H1 (cell line): ENCODE results near the gene CAMK1G. TPM values are rescaled to one million over a fixed set of nuclear protein-coding genes. Genes with fewer than 3 reads are reported as not detected.

ENCODE experiments used
- CTCF ChIA-PET: fragments of 300-600 bp; sonication (Branson Sonifier 250); formaldehyde crosslinking; loops from one replicate; lab custom pipeline; 2021; ENCODE audit not compliant: partially characterized antibody; lab: Charles Lee
- POLR2A ChIA-PET: fragments of 300-600 bp; sonication (Branson Sonifier 250); formaldehyde crosslinking; loops from one replicate; lab custom pipeline; 2021; ENCODE audit warnings: inconsistent platforms; ENCODE audit not compliant: partially characterized antibody; lab: Charles Lee
- DNase-seq, 2 experiments: peaks; one replicate each; pipeline versions ENCODE4 v3.0.0 to v3.0.0-alpha.2; 2010 to 2022; ENCODE audit warnings: low spot score in 2 of 2, low read depth in 1 of 2, mixed read lengths in 1 of 2
- FAIRE-seq: peaks from 2 replicates; lab custom pipeline; 2011; peaks lifted over from hg19 to GRCh38; lab: Jason Lieb, UNC
- H2AFZ ChIP-seq: 2 replicates; pipeline ENCODE4 v1.8.1; 2012; ENCODE audit warnings: low read length, inconsistent platforms
- H2AK5ac ChIP-seq: 2 replicates; pipeline ENCODE4 v1.6.1; 2013; ENCODE audit warnings: low read depth, low read length
- H2BK120ac ChIP-seq: replicated peaks from 2 replicates; pipeline ENCODE3; 2013; ENCODE audit warnings: low read depth, low read length, inconsistent platforms
- H2BK12ac ChIP-seq: 2 replicates; pipeline ENCODE4 v1.6.1; 2013; ENCODE audit warnings: low read depth, low read length
- H2BK15ac ChIP-seq: 2 replicates; pipeline ENCODE4 v1.6.1; 2013; ENCODE audit warnings: low read length
- H2BK20ac ChIP-seq: 2 replicates; pipeline ENCODE4 v1.6.1; 2013; ENCODE audit warnings: low read length
- H2BK5ac ChIP-seq: 2 replicates; pipeline ENCODE4 v1.6.1; 2013; ENCODE audit warnings: low read depth, low read length
- H3K14ac ChIP-seq: 2 replicates; pipeline ENCODE4 v1.6.1; 2013; ENCODE audit warnings: inconsistent platforms; ENCODE audit not compliant: insufficient read length
- H3K18ac ChIP-seq: 2 replicates; pipeline ENCODE4 v1.6.1; 2013; ENCODE audit warnings: low read length; ENCODE audit errors: extremely low read depth
- H3K23ac ChIP-seq: 2 replicates; pipeline ENCODE4 v1.6.1; 2013; ENCODE audit warnings: inconsistent platforms; ENCODE audit not compliant: insufficient read length
- H3K23me2 ChIP-seq: 2 replicates; pipeline ENCODE4 v1.6.1; 2013; ENCODE audit warnings: low read depth, low read length
- H3K27ac ChIP-seq: 2 replicates; pipeline ENCODE4 v1.6.1; 2011; ENCODE audit warnings: low read depth, low read length, inconsistent platforms
- H3K27me3 ChIP-seq, 4 experiments: replicated peaks in 1 of 4; 1 replicate in 1 of 4; 2 replicates in 3 of 4; pipeline versions ENCODE4 v1.6.1 to v1.8.1; 2011 to 2013; ENCODE audit warnings: low read length in 3 of 4, mild to moderate bottlenecking in 3 of 4, inconsistent platforms in 2 of 4, mixed read lengths in 2 of 4, moderate library complexity in 1 of 4; ENCODE audit not compliant: control insufficient read depth in 3 of 4, insufficient read depth in 3 of 4; ENCODE audit errors: extremely low read depth in 1 of 4
- H3K36me3 ChIP-seq, 4 experiments: 2 replicates each; pipeline versions ENCODE4 v1.6.1 to v1.8.1; 2011 to 2013; ENCODE audit warnings: mild to moderate bottlenecking in 4 of 4, low read length in 3 of 4, moderate library complexity in 2 of 4, control low read depth in 1 of 4, inconsistent platforms in 1 of 4; ENCODE audit not compliant: insufficient read depth in 4 of 4, control insufficient read depth in 2 of 4
- H3K4ac ChIP-seq: replicated peaks from 2 replicates; pipeline ENCODE3; 2013; ENCODE audit warnings: low read length, low read depth, mixed read lengths, inconsistent platforms; ENCODE audit not compliant: insufficient read length
- H3K4me1 ChIP-seq, 4 experiments: replicated peaks in 1 of 4; 1 replicate in 1 of 4; 2 replicates in 3 of 4; pipeline versions ENCODE4 v1.6.1 to v1.8.1; 2011 to 2013; ENCODE audit warnings: low read length in 3 of 4, inconsistent platforms in 2 of 4, mixed read lengths in 1 of 4; ENCODE audit not compliant: insufficient read depth in 4 of 4, control insufficient read depth in 3 of 4
- H3K4me2 ChIP-seq, 2 experiments: 2 replicates each; pipeline versions ENCODE4 v1.6.1 to v1.8.1; 2011 to 2013; ENCODE audit warnings: low read depth in 2 of 2, low read length in 2 of 2, control low read depth in 1 of 2, inconsistent platforms in 1 of 2, mild to moderate bottlenecking in 1 of 2; ENCODE audit not compliant: insufficient read depth in 1 of 2
- H3K4me3 ChIP-seq, 4 experiments: fragments of 200-600, 300-600 bp in 1 of 4; sonication (generic), shearing (Covaris generic), sonication (Bioruptor Twin) in 1 of 4; 2 replicates each; pipeline versions ENCODE4 v1.5.1 to v1.8.1; 2011 to 2016; ENCODE audit warnings: low read length in 4 of 4, low read depth in 3 of 4, control low read depth in 2 of 4, inconsistent platforms in 2 of 4, mild to moderate bottlenecking in 2 of 4, mixed read lengths in 1 of 4, moderate library complexity in 1 of 4; ENCODE audit not compliant: insufficient read depth in 2 of 4; ENCODE audit errors: extremely low read depth in 1 of 4
- H3K56ac ChIP-seq: replicated peaks from 2 replicates; pipeline ENCODE3; 2013; ENCODE audit warnings: low read depth, mild to moderate bottlenecking, mixed read lengths, low read length, inconsistent platforms; ENCODE audit not compliant: insufficient read length
- H3K79me1 ChIP-seq: 2 replicates; pipeline ENCODE4 v1.6.1; 2013; ENCODE audit warnings: low read depth, low read length, control low read depth
- H3K79me2 ChIP-seq, 2 experiments: 2 replicates each; pipeline versions ENCODE4 v1.6.1 to v1.8.1; 2012 to 2013; ENCODE audit warnings: low read length in 2 of 2, mild to moderate bottlenecking in 2 of 2, inconsistent platforms in 1 of 2; ENCODE audit not compliant: insufficient read depth in 2 of 2, control insufficient read depth in 1 of 2
- H3K9ac ChIP-seq, 4 experiments: replicated peaks in 1 of 4; 1 replicate in 1 of 4; 2 replicates in 3 of 4; pipeline versions ENCODE4 v1.6.1 to v1.8.1; 2011 to 2013; ENCODE audit warnings: low read depth in 3 of 4, low read length in 3 of 4, control low read depth in 2 of 4, mild to moderate bottlenecking in 2 of 4, moderate library complexity in 2 of 4, inconsistent platforms in 1 of 4; ENCODE audit errors: extremely low read depth in 1 of 4
- H3K9me3 ChIP-seq, 2 experiments: 2 replicates each; pipeline versions ENCODE4 v1.6.1 to v1.8.1; 2012 to 2013; ENCODE audit warnings: mild to moderate bottlenecking in 2 of 2, moderate library complexity in 2 of 2, control low read depth in 1 of 2, inconsistent platforms in 1 of 2, low read depth in 1 of 2, low read length in 1 of 2, mixed read lengths in 1 of 2; ENCODE audit not compliant: insufficient read depth in 2 of 2
- H4K20me1 ChIP-seq, 2 experiments: replicated peaks in 1 of 2; 2 replicates each; pipeline versions ENCODE3 to v1.8.1; 2011 to 2013; ENCODE audit warnings: inconsistent platforms in 2 of 2, low read length in 2 of 2, mild to moderate bottlenecking in 1 of 2; ENCODE audit not compliant: insufficient read depth in 2 of 2, control insufficient read depth in 1 of 2
- H4K5ac ChIP-seq: 2 replicates; pipeline ENCODE4 v1.6.1; 2013; ENCODE audit warnings: low read length, low read depth, mixed read lengths, inconsistent platforms; ENCODE audit not compliant: insufficient read length
- H4K8ac ChIP-seq: 2 replicates; pipeline ENCODE4 v1.8.0; 2013; ENCODE audit warnings: mild to moderate bottlenecking, moderate library complexity, low read length, inconsistent platforms; ENCODE audit not compliant: insufficient read depth; ENCODE audit errors: extremely low read depth
- H4K91ac ChIP-seq: replicated peaks from 2 replicates; pipeline ENCODE3; 2013; ENCODE audit warnings: low read length, mixed read lengths, inconsistent platforms; ENCODE audit not compliant: insufficient read length
- WGBS, 2 experiments: shearing (Covaris generic) in 1 of 2; methylation state at CpG; one replicate each; pipeline versions ENCODE4 v1.1.6 to v1.1.7; 2013 to 2015; ENCODE audit warnings: low lambda C conversion rate in 2 of 2, mixed read lengths in 2 of 2, inconsistent platforms in 1 of 2, low coverage in 1 of 2, missing lambda C conversion rate in 1 of 2; ENCODE audit not compliant: insufficient replicate concordance in 2 of 2, insufficient coverage in 1 of 2, insufficient read length in 1 of 2; ENCODE audit errors: extremely low coverage in 1 of 2, missing lambda C conversion rate in 1 of 2; 5-methylcytosine and 5-hydroxymethylcytosine counted together
- polyA plus RNA-seq, 7 experiments: library from polyadenylated mRNA; depleted of rRNA in 3 of 7; stranded (reverse) in 5 of 7; unstranded in 2 of 7; fragments of >200 nt in 5 of 7; fragments of 200-250 nt in 2 of 7; gene quantifications; 1 replicate in 5 of 7; 2 replicates in 1 of 7; 4 replicates in 1 of 7; pipeline versions ENCODE4 v1.2.1 to v1.2.3, GENCODE V29; 2011 to 2013; ENCODE audit warnings: missing spikeins in 2 of 7, mixed read lengths in 2 of 7
- total RNA-seq: library from RNA; stranded (reverse); fragmentation: NEBNext Ultra II Directional; extraction: Animal tissue kit (Norgen Biotek cat#: 25700); gene quantifications from 2 replicates; pipeline ENCODE4 v1.2.1, GENCODE V29; 2021

The CAMK1G gene
- total and polyA plus RNA-seq, 2 of the 8 experiments (the other 6 are each of a cell fraction or from before 2014, with no cell fraction given): 1.00 to 1.0 TPM

GRCh38 chr1:209630383-209631225 lies 47.1 kb downstream of the CAMK1G start:
- no peak overlapping the region for H3K4me3 ChIP-seq
- H4K20me1 ChIP-seq: no peaks in the 10 kb centered on the region
- ChIA-PET CTCF (interaction anchor here (0.5 to 11.4 kb wide), 20 partner anchors 9 to 193 kb away, joined by 3 to 365 read pairs (median 5); partner anchors contain the start of genes CAMK1G, G0S2 and LAMB3), POLR2A (interaction anchor here (1.7 kb wide), 1 partner anchor 43 kb away, joined by 10 read pairs; no protein-coding TSS in a partner anchor)
- no peaks in the 10 kb centered on the region for H3K79me2 ChIP-seq
- no peak overlapping the region for H3K23ac ChIP-seq
- no peak overlapping the region for H3K14ac ChIP-seq
- H3K27me3 ChIP-seq: no peaks in the 10 kb centered on the region
- peak overlapping the region; percentile 84; the same call in 1 of the 2 replicates for H2BK12ac ChIP-seq
- H3K36me3 ChIP-seq: no peaks in the 10 kb centered on the region
- H2BK20ac ChIP-seq: peak overlapping the region; percentile 55; the same call in 1 of the 2 replicates
- H2BK15ac ChIP-seq: peak overlapping the region; percentile 72; the same call in 1 of the 2 replicates
- no peak overlapping the region for H2AFZ ChIP-seq
- no peak overlapping the region for H2AK5ac ChIP-seq
- no peak overlapping the region for H4K5ac ChIP-seq
- peak overlapping the region; percentile 6 to 22; a peak in 1 of 4 replicates for H3K4me2 ChIP-seq
- peak overlapping the region; percentile 41 for H4K91ac ChIP-seq
- H3K9ac ChIP-seq: no peak overlapping the region
- no peak overlapping the region for H3K4ac ChIP-seq
- no peaks in the 10 kb centered on the region for H3K9me3 ChIP-seq
- peaks cover 0 to 15% (median 9%) of the 10 kb centered on the region in 4 experiments; a peak in 4 of 7 replicates for H3K4me1 ChIP-seq
- FAIRE-seq (peak; percentile 24), DNase-seq (peak in 1 of 2 experiments; percentile 43)
- no peak overlapping the region for H3K18ac ChIP-seq
- H3K56ac ChIP-seq: no peak overlapping the region
- H3K27ac ChIP-seq: no peak overlapping the region
- H3K79me1 ChIP-seq: no peaks in the 10 kb centered on the region; the same call in 1 of the 2 replicates
- H2BK5ac ChIP-seq: peak overlapping the region; percentile 66; the same call in 1 of the 2 replicates
- no peaks in the 10 kb centered on the region for H3K23me2 ChIP-seq
- no peak overlapping the region for H2BK120ac ChIP-seq
- H4K8ac ChIP-seq: no peak overlapping the region
- 71% methylated on average over 17 of the region's 17 CpGs; no CpG with 5 or more reads in 1 of the 2 experiments for WGBS, 2 experiments
